Kidney (tissue), 14 donors: ENCODE results near the gene AP1G2. TPM values are rescaled to one million over a fixed set of nuclear protein-coding genes. Genes with fewer than 3 reads are reported as not detected.

ENCODE experiments used
- DNase-seq, 5 donors: peaks; one replicate each; pipeline ENCODE4 v3.0.0-alpha.2; 2013 to 2020
- FAIRE-seq: peaks from 2 replicates; lab custom pipeline; 2012; peaks lifted over from hg19 to GRCh38; lab: Jason Lieb, UNC
- H3K27ac ChIP-seq, 2 donors: one replicate each; pipeline ENCODE4 v1.7.0; 2013; ENCODE audit warnings: low read depth in 2 of 2, low read length in 2 of 2, inconsistent platforms in 1 of 2
- H3K27me3 ChIP-seq: one replicate; pipeline ENCODE4 v1.7.1; 2013; ENCODE audit warnings: low read length, inconsistent platforms; ENCODE audit not compliant: control insufficient read depth, insufficient read depth
- H3K36me3 ChIP-seq, 3 donors: one replicate each; pipeline versions ENCODE4 v1.7.0 to v1.7.1; 2013; ENCODE audit warnings: low read length in 3 of 3, control low read depth in 1 of 3, inconsistent platforms in 1 of 3; ENCODE audit not compliant: insufficient read depth in 3 of 3, control insufficient read depth in 2 of 3
- H3K4me1 ChIP-seq, 3 donors: one replicate each; pipeline versions ENCODE4 v1.7.0 to v1.7.1; 2013; ENCODE audit warnings: low read length in 3 of 3, inconsistent platforms in 1 of 3, low read depth in 1 of 3; ENCODE audit not compliant: control insufficient read depth in 2 of 3, insufficient read depth in 2 of 3
- H3K4me3 ChIP-seq, 3 donors: one replicate each; pipeline versions ENCODE4 v1.7.0 to v1.8.1; 2013; ENCODE audit warnings: low read length in 3 of 3, control low read depth in 1 of 3, inconsistent platforms in 1 of 3
- H3K9ac ChIP-seq, 3 donors: one replicate each; pipeline versions ENCODE4 v1.7.0 to v1.7.1; 2013; ENCODE audit warnings: low read length in 3 of 3, control low read depth in 1 of 3, inconsistent platforms in 1 of 3
- H3K9me3 ChIP-seq, 3 donors: one replicate each; pipeline versions ENCODE4 v1.7.0 to v1.7.1; 2013; ENCODE audit warnings: low read length in 3 of 3, control low read depth in 1 of 3, inconsistent platforms in 1 of 3; ENCODE audit not compliant: control insufficient read depth in 2 of 3, insufficient read depth in 1 of 3
- intact Hi-C: fragments of 100-400 bp; cut with DNase I; formaldehyde crosslinking; loops from one replicate; pipeline ENCODE4 v1.11.1; 2022
- polyA plus RNA-seq: library from polyadenylated mRNA; stranded (reverse); fragments of 350-450 nt; fragmentation: Illumina TruSeq; extraction: RNeasy Lipid Tissue Mini Kit (QIAGEN cat#74804); gene quantifications from one replicate; pipeline ENCODE4 v1.2.3, GENCODE V29; 2014; ENCODE audit warnings: low read depth, low replicate concordance; ENCODE audit not compliant: insufficient read depth
- total RNA-seq: library from RNA; stranded (reverse); fragmentation: NEBNext Ultra II Directional; extraction: Animal tissue kit (Norgen Biotek cat#: 25700); gene quantifications from one replicate; pipeline ENCODE4 v1.2.1, GENCODE V29; 2021
- TF ChIP-seq, protein P1 (sequence below): IDR thresholded peaks from 3 replicates; pipeline ENCODE4 v1.5.1; 2012; ENCODE audit warnings: mild to moderate bottlenecking, moderate library complexity, borderline replicate concordance; ENCODE audit not compliant: insufficient read depth; ENCODE audit errors: extremely low read depth
- donor health status: control.
- donor health status: control.
- donor health status: control.
- donor health status: control.
- donor health status: control.
- donor health status: DM: yes; HTN: yes; CAD: no.
- donor health status: Normal renal cell carcinoma (clear cell type).

The AP1G2 gene
- total and polyA plus RNA-seq, 2 donors from 2014 or later, result 56.7 to 123 TPM

DNA sequence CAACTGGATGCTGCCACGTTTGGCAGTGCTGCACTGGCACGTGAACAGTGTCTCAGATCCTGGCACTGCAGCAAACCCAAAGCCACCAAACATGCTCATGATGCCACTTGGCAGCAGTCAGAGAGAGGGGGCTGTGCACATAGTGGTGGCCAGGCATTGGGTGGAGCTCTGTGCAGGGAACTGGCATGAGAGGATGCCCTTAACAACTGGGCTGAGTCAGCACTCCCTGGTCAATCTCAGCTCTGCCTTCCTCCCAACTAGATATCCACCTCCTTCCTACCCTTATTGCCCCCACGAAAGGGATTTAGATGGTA is 53.0 kb downstream of the AP1G2 start:
- intact Hi-C loops, result no loop called here
- no peak overlapping the region for H3K9ac ChIP-seq
- no peak overlapping the region for H3K27ac ChIP-seq
- H3K27me3 ChIP-seq, result no peaks in the 10 kb centered on the region
- H3K4me3 ChIP-seq, result no peak overlapping the region
- DNase-seq, result no peak
- no peak for FAIRE-seq
- TF ChIP-seq, protein P1, sequence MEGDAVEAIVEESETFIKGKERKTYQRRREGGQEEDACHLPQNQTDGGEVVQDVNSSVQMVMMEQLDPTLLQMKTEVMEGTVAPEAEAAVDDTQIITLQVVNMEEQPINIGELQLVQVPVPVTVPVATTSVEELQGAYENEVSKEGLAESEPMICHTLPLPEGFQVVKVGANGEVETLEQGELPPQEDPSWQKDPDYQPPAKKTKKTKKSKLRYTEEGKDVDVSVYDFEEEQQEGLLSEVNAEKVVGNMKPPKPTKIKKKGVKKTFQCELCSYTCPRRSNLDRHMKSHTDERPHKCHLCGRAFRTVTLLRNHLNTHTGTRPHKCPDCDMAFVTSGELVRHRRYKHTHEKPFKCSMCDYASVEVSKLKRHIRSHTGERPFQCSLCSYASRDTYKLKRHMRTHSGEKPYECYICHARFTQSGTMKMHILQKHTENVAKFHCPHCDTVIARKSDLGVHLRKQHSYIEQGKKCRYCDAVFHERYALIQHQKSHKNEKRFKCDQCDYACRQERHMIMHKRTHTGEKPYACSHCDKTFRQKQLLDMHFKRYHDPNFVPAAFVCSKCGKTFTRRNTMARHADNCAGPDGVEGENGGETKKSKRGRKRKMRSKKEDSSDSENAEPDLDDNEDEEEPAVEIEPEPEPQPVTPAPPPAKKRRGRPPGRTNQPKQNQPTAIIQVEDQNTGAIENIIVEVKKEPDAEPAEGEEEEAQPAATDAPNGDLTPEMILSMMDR, result no peak
- no peaks in the 10 kb centered on the region for H3K36me3 ChIP-seq
- H3K4me1 ChIP-seq, result no peaks in the 10 kb centered on the region
- H3K9me3 ChIP-seq, result no peaks in the 10 kb centered on the region

DNA sequence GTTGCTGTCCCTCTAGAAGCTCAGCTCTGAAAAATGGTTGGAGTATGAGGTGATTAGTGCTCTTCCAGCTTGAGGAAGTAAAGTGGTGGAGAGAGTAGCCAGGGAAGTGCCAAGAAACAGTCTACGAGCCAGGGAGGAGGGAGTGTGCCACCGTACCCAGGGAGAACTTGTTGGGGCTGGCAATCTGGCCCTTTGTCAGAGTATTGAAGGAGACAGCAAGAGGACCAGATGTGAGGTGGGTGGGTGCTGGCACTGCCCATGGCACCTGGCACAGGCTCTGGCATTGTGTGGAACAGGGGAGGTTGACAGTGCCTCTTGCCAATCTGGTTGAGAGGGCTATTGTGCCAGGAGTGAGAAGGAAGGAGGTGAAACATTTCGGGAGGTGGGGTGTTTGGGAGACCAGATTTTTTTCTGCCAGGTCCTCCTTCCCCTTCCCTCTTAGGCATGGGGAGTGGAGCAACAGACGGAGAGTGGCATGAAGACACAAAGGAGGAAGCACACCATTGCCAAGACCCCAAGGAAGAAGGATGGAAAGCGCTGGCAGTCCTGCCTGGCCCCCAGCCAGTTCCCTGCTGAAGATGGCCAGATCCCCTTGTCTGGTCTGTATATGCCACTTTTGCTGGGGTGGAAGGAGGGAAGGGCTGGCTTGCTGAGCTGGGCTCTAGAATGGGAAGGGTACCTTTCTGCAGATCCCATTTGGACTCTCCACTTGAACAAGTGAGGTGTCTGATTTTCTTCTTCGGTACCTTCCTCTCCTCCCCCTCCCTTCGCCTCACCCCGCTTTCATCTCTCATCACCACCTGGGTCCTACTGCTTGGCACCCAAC is 53.6 kb downstream of the AP1G2 start:
- DNase-seq (no peak), FAIRE-seq (no peak)
- H3K27ac ChIP-seq, result no peak overlapping the region

DNA sequence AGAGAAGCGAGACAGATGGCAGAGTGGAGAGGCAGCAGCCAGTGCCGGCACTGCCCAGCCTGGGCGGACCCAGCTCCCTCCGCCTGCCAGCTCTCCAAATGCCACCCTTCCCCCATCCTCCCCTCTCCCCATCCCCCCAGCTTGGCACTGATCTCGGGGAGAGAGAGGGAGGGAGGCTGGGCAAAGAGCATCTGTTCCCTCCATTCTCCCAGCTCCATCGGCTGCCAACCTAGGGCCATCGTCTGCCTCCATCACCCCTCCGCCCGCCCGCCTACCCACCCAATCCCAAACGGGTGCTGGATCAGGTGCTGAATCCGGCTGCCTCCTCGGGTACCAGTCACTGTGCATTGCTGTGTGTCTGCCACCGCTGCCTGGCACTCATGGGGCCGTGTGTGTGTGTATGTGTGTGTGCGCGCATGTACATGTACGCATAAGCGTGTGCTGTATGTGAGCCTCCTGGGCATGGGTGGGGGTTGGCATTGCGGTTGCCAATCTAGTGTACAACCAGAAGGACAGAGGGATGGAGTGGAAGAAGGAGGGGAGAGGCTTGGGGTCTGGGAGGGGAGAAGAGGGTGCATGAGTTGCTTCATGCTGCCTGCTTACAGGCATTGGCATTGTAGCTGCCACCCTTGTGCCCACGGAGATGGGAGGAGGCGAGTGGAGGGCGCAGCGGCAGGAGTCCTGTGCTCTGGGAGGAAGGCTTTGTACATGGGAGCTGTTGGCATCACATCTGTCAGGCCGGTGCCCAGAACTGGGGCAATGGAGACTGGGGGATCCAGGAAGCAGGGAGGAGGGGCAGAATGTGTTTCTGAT is 54.4 kb downstream of the AP1G2 start:
- TF ChIP-seq, protein P1, result no peak
- Histone ChIP-seq H3K9me3 (no peaks in the 10 kb centered on the region), H3K4me1 (no peaks in the 10 kb centered on the region), H3K36me3 (no peaks in the 10 kb centered on the region), H3K9ac (no peak overlapping the region), H3K27ac (no peak overlapping the region), H3K4me3 (no peak overlapping the region), H3K27me3 (no peaks in the 10 kb centered on the region)
- FAIRE-seq (no peak), DNase-seq (no peak)
- intact Hi-C loops, result no loop called here

More for the DNA sequence above, 53.6 kb downstream of the AP1G2 start:
- no peaks in the 10 kb centered on the region for H3K36me3 ChIP-seq
- H3K9me3 ChIP-seq, result no peaks in the 10 kb centered on the region
- H3K4me1 ChIP-seq, result no peaks in the 10 kb centered on the region
- intact Hi-C loops, result no loop called here
- H3K9ac ChIP-seq, result no peak overlapping the region
- H3K27me3 ChIP-seq, result no peaks in the 10 kb centered on the region
- H3K4me3 ChIP-seq, result no peak overlapping the region
- TF ChIP-seq, protein P1, result no peak
